Activated CD4-positive, CD25-positive, alpha-beta regulatory T cell treated with anti-CD3 and anti-CD28 coated beads, Interleukin-2, amount 50 U/mL, for 72 hours (primary cell): ENCODE results near the gene TUBGCP2.
"Not testable (repeated sequence)": the region's sequence is repeated elsewhere in the genome, so short reads cannot be mapped to it uniquely, and the experiment has no call there.

Source experiments
- DNase-seq: peaks from one replicate; pipeline ENCODE4 v3.0.0; 2021

Gene TUBGCP2

DNA sequence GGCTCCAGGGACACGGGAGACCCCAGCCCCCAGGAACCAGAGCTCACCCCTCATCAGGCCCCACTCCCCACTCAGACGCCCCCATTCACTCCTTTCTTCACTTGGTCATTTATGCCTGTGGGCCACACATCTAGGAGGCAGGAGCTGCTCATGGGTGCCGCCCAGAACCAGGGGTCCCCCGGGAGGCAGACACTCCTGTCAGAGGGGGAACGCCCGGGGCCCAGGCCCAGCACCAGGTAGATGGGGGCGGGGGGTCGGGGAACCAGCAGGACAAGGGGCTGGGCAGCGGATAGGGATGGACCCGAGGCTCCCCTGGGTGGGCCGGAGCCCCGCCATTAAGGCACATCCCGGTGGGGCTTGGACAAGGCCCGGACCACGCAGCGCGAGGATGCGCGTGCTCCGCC, 16.2 kb upstream of the TUBGCP2 start:
- DNase-seq, result no peak

GRCh38 chr10:133324198-133324792, 15.6 kb upstream of the TUBGCP2 start:
- peak; percentile 44 for DNase-seq

DNA sequence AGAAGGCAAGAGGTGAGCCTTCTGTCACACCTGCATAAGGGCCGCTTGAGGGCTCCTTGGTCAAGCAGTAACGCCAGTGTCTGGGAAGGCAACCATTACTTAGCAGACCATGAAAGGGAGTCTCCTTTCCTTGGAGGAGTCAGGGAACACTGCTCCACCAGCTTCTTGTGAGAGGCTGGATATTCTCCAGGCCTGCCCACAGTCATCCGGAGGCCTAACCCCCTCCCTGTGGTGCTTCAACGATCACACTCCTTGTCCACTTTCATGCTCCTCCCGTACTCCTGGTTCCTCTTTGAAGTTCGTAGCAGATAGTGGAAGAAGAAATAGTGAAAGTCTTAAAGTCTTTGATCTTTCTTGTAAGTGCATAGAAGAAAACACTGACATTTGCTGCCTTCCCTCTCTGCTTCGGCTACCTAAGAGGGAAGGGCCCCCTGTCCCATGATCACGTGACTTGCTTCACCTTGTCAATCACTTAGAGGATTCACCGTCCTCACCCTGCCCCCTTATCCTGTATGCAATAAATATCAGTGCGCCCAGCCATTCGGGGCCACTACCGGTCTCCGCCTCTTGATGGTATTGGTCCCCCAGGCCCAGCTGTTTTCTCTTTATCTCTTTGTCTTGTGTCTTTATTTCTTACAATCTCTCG, 13.5 kb upstream of the TUBGCP2 start:
- DNase-seq, result not testable (repeated sequence)

- not testable (repeated sequence) for DNase-seq
Observed at GRCh38 chr10:133320852-133321422, 12.3 kb upstream of the TUBGCP2 start.

DNA sequence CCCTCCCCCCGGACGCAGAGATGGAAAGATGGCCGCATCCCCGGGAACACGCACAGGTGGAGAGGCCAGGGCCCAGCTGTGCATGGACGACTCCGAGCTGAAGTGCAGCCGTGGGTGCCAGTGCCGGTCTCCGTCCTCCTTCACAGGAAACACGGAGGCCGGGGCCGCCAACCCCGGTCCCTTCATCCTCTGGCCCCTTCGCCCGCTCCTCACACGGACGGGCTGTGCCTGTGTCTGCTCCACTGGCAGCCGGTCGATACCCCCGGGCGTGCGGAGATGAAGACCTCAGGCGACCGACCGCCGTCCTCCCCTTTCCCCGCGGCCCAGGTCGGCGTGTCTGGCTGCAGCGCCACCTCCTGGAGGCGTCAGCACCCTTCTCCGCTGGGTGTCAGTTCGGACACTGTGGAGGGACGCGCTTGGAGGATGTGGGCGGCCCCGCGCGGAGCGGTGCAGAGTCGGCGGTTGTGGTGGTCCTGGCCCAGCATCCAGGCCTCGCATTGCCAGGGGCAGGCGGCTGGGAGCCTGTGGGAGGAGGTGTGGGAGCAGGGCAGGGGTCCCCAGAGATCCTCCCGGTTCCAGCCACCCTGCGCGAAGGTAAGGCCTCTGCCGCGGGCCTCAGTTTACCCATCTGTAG, 9.9 kb upstream of the TUBGCP2 start:
- peak; percentile 77 for DNase-seq

DNA sequence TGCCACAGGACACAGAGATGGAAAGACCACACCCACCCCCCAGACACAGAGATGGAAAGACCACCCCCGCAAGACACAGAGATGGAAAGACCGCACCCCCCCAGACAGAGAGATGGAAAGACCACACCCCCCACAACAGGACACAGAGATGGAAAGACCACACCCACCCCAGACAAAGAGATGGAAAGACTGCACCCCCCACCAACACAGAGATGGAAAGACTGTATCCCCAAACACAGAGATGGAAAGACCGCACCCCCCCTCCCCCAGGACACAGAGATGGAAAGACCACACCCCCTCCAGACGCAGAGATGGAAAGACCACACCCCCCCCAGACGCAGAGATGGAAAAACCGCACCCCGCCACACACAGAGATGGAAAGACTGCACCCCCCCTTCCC, 8.1 kb upstream of the TUBGCP2 start:
- DNase-seq, result no peak

- no peak for DNase-seq
Observed at GRCh38 chr10:133316266-133316665, 7.6 kb upstream of the TUBGCP2 start.

DNA sequence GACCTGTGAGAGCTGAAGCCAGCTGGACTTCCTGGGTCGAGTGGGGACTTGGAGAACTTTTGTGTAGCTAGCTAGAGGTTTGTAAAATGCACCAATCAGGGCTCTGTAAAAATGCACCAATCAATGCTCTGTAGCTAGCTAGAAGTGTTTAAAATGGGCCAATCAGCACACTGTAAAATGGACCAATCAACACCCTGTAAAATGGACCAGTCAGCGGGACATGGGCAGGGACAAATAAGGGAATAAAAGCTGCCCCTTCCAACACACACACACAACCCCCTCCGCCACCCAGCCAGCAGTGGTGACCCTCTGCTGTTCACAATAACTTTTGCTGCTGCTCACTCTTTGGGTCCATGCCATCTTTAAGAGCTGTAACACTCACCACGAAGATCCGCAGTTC, 7.2 kb upstream of the TUBGCP2 start:
- DNase-seq, result no peak

- no peak for DNase-seq
Observed at GRCh38 chr10:133314911-133315310, 6.2 kb upstream of the TUBGCP2 start.

DNA sequence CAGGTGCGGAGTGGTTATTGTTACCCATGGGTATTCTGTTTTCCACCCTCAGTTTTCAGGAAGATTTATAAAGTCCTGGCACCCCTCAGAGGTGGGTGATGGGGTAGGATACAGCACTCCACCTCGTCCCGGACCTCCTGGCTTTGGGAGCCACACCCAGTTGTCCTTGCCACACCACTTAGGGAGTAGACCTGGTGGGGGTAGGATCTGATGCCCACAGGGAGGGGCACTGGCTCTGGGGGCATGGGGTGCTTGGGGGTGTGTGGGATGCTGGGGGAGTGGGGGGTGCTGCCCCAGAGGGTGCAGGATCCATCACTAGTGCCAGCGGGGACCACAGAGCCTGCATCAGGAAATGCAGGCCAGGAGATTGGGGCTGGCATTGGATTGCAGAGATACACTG, 4.5 kb upstream of the TUBGCP2 start:
- no peak for DNase-seq

DNA sequence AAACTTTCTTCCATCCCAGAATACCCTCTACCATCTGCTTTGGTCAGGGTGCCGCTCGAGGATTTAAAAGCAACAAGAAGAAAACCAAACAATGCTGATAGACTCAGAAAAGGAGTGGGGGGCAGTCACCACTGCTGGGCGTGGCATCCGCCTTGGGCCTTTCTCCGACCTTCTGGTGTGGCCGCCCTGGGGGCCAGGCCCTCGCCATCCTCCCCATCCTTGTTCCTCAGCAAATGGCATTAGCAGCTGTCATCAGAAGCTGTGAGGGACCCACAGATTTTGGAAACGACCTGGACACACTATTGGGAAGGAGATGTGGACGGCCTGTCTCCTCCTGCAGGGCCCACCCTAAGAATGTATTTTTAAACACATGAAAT, 4.1 kb upstream of the TUBGCP2 start:
- no peak for DNase-seq

GRCh38 chr10:133312016-133312768, 3.5 kb upstream of the TUBGCP2 start:
- no peak for DNase-seq

- DNase-seq, result no peak
Observed at GRCh38 chr10:133311570-133311969, 2.9 kb upstream of the TUBGCP2 start.

GRCh38 chr10:133310789-133311188, 2.1 kb upstream of the TUBGCP2 start:
- DNase-seq, result no peak

- DNase-seq, result no peak
Observed at GRCh38 chr10:133310399-133310755, 1.7 kb upstream of the TUBGCP2 start.

GRCh38 chr10:133309720-133310398, 1.2 kb upstream of the TUBGCP2 start:
- DNase-seq, result no peak

DNA sequence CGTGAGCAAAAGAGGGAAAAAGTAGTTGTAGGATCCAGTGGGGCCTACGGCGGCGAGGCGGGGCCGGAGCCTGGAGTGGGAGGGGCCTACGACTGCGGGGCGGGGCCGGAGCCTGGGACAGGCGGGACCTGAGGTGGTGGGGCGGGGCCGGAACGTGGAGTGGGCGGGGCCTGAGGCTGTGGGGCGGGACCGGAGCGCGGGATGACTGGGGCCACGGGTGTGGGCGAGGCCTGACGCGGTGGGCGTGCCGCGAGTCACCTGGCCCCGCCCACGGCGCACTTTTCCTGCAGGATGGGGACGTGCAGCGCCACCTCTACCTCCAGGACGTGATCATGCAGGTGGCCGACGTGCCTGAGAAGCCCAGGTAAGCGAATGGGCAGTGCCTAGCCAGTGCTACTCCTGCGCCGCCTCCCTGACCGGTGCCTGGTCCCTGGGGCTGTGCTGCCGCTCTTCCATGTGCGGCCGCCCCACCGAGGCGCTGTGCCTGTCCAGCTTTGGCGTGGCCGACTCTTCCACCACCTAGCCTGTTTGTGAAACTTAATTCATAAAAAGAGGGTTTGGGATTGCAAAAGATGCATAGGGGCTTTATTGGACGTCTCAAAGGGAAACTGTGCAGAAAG, 538 bp upstream of the TUBGCP2 start:
- DNase-seq, result peak; percentile 96

DNA sequence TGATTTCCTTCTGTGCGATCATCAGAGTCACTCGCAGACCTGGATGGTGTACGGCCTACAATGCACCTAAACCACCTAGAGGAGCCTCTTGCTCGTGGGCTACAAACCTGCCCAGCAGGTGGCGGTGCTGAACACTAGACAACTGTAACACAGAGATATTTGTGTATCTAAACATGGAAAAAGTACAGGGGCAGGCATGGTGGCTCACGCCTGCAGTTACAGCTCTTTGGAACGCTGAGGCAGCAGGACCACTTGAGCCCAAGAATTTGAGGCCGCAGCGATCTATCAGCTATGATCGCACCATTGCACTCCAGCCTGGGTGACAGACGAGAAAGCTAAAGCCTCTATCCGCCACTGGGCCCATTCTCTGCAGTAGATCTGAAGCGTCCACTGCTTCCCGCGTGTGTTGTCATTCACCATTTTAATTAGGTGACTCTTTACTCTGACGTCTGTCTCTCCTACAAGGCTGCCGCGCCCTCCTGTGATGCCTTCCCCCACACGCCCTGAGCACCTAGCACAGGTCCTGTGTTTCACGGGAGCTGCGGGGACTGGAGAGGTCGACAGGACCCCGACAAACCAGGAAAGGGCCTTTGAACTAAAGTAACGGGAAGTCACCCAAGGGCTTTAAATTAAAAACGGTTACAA, 774 bp downstream of the TUBGCP2 start:
- DNase-seq, result peak; percentile 80

DNA sequence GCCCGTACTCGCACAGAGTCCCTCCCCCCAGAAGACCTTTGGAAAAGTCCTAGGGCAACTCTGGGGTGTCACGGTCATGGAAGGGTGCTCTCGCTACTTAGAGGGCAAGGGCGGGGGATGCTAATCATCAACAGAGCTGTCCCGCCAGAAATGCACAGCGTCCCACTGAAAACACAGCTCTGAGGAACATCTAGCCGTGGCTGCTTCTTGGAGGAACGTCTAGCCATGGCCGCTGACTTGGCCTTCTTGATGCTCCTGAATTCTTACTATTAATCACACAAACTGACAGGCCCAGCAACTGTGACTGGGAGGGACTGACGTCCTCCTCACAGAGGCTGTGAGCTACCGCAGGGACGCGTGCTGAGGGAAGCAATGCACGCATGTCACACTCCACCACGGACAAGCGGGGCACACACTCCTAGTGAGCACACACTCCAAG, 1.7 kb downstream of the TUBGCP2 start:
- no peak for DNase-seq

- DNase-seq, result no peak
Observed at GRCh38 chr10:133306097-133306476, 2.6 kb downstream of the TUBGCP2 start.

GRCh38 chr10:133303206-133303605, 5.5 kb downstream of the TUBGCP2 start:
- DNase-seq, result no peak

- no peak for DNase-seq
Observed at GRCh38 chr10:133302230-133302629, 6.4 kb downstream of the TUBGCP2 start.
